GM21390 (cell line): ENCODE measurements around the gene TRIM22.
"Not testable (repeated sequence)": the region's sequence is repeated elsewhere in the genome, so short reads cannot be mapped to it uniquely, and the experiment has no call there.

Experiments used
- ATAC-seq: cut with Tn5 transposase; IDR thresholded peaks from one replicate; pipeline ENCODE4 v1.9.1; 2021; ENCODE audit not compliant: unreplicated experiment

TRIM22 gene

GRCh38 chr11:5690736-5691135, 1.1 kb downstream of the TRIM22 start:
- no peak for ATAC-seq

- ATAC-seq: not testable (repeated sequence)
Measured at GRCh38 chr11:5691238-5691963, 1.8 kb downstream of the TRIM22 start.

GRCh38 chr11:5691964-5692361, 2.4 kb downstream of the TRIM22 start:
- ATAC-seq: no peak

GRCh38 chr11:5694642-5695041, 5.1 kb downstream of the TRIM22 start:
- ATAC-seq: no peak

- no peak for ATAC-seq
Measured at GRCh38 chr11:5695580-5695979, 6.0 kb downstream of the TRIM22 start.

DNA sequence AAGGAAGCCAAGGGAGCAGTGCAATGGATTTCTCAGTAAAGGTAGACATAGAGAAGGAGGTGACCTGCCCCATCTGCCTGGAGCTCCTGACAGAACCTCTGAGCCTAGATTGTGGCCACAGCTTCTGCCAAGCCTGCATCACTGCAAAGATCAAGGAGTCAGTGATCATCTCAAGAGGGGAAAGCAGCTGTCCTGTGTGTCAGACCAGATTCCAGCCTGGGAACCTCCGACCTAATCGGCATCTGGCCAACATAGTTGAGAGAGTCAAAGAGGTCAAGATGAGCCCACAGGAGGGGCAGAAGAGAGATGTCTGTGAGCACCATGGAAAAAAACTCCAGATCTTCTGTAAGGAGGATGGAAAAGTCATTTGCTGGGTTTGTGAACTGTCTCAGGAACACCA, 6.6 kb downstream of the TRIM22 start:
- no peak for ATAC-seq

GRCh38 chr11:5698281-5698680, 8.7 kb downstream of the TRIM22 start:
- no peak for ATAC-seq

- ATAC-seq: no peak
Measured at GRCh38 chr11:5700421-5701054, 10.9 kb downstream of the TRIM22 start.

- no peak for ATAC-seq
Measured at GRCh38 chr11:5701055-5701577, 11.5 kb downstream of the TRIM22 start.

DNA sequence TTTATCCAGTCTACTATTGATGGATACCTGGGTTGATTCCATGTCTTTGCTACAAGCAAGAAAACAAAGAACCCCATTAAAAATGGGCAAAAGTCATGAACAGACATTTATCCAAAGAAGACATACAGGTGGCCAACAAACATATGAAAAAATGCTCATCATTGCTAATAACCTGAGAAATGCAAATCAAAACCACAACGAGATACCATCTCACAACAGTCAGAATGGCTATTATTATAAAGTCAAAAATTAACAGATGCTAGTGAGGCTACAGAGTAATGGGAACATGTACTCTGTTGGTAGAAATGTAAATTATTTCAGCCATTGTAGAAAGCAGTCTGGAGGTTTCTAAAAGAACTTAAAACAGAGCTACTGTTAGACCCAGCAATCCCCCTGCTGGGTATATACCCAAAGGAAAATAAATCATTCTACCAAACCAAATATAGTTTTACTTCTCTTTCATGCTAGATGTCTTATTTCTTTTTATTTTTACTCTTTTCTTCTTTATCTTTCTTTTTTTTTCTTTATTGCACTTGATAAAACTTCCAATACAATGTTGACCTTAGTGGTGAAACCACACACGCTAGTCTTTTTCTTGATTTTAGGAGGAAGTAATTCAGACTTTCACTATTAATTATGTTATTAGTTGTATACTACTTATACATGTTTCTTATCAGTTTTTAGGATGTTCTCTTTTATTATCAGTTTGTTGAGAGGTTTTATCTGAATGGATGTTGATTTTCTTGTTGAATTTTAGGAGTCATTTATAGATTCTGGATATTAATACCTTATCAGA, 14.3 kb downstream of the TRIM22 start:
- peak; percentile 70 for ATAC-seq

DNA sequence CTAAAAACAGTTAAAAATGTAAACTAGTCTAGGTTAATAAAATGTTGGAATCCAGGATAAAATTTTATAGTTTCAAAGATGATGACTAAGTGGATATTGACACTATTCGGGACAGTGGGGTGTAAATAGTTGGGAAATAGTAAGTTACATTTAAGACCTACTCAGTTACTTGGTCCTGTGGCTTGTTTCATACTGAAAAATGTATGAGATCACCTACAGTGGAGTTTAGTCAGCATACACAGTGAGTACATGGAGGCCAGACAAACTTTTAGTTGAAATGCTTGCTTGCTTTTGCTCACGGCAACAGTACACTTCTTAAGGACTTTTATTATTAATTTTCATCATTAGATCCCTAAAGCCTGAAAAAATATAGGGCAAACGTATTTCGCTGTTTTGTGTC, 16.1 kb downstream of the TRIM22 start:
- ATAC-seq: no peak

GRCh38 chr11:5712507-5712906, 22.9 kb downstream of the TRIM22 start:
- peak; percentile 49 for ATAC-seq

DNA sequence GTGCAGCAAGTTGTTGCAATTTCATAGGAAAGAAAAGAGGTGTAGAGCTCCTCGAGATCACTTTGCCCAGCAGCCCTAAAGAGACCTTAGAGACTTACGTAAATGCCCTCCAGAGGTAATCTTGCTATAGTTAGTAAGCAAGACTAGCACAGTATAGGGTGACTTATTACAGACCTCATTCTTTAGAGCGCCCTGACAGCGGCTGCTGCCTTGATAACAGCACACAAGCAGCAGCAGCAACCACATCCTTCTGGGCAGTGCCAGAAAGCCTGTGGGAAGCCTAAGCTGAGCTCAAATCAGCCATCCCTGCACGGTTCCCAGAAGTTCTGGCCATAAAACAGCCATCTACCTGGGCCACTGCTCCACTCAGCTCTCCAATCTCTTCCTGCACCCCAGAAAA, 24.1 kb downstream of the TRIM22 start:
- ATAC-seq: no peak

DNA sequence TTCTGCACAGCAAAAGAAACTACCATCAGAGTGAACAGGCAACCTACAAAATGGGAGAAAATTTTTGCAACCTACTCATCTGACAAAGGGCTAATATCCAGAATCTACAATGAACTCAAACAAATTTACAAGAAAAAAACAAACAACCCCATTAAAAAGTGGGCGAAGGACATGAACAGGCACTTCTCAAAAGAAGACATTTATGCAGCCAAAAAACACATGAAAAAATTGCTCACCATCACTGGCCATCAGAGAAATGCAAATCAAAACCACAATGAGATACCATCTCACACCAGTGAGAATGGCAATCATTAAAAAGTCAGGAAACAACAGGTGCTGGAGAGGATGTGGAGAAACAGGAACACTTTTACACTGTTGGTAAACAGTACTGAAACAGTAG, 26.9 kb downstream of the TRIM22 start:
- ATAC-seq: not testable (repeated sequence)

DNA sequence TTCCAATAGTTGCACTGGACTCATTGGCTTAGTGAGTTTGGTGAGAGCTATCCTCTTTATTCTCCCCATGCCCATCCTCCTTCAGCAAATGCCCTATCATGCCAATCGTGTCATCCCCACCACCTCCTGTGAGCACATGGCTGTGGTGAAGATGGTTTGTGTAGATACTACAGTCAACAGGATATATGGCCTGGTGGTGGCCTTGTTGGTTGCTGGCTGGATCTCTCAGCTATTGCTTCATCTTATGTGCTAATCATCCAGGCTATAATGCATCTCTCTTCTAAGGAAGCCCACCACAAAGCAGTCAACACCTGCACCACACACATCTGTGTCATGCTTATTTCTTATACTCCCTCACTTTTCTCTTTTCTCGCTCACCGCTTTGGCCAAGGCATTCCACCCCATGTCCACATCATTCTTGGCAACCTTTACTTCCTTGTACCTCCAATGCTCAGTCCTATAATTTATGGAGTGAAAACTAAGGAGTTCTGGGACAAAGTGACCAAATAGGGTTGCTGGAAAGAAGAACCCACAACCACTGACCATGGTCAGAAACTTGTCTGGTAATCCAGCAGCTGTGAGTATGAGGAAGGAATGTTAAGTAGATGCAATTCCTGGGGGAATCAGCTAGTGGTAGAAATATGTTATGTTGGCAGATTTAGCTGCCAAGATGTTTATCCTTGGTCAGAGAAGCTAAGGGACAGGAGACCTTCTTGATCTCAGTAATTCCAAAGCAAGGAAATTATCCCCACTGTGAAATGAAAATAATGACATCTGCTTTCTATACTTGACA, 30.3 kb downstream of the TRIM22 start:
- no peak for ATAC-seq

DNA sequence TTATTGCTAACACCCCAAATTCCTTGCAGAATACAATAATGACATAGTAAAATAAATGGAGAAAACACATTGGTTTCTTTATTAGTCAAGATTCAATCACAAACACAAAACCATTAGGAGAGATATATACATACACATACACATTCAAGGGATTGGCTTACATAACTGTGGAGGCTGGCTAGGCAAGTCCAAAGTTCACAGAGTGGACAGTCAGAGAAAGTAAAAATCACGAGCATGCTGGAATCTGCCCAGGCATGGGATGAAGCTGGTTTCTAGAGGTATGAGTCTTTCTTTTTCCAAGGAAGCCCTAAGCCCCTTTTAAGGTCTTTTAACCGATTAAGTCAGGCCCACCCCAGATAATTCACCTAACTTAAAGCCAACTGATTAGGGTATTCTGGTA, 33.0 kb downstream of the TRIM22 start:
- no peak for ATAC-seq

DNA sequence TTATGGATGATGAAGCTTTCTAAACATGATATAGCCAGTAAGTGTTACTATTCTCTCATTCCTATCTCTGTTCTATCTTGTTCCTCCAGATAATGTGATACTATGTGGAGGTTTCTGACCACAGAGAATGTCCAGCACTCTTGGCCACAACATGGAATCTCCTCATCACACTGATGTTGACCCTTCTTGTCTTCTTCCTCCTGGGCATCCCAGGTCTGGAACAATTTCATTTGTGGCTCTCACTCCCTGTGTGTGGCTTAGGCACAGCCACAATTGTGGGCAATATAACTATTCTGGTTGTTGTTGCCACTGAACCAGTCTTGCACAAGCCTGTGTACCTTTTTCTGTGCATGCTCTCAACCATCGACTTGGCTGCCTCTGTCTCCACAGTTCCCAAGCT, 36.8 kb downstream of the TRIM22 start:
- ATAC-seq: no peak

- no peak for ATAC-seq
Measured at GRCh38 chr11:5727691-5728090, 38.1 kb downstream of the TRIM22 start.

- ATAC-seq: no peak
Measured at GRCh38 chr11:5736396-5736795, 46.8 kb downstream of the TRIM22 start, which contains the start of gene OR56B1. OR56B1 (plus strand) TSS chr11:5736448; CDS start chr11:5736517, 69 bp downstream.

DNA sequence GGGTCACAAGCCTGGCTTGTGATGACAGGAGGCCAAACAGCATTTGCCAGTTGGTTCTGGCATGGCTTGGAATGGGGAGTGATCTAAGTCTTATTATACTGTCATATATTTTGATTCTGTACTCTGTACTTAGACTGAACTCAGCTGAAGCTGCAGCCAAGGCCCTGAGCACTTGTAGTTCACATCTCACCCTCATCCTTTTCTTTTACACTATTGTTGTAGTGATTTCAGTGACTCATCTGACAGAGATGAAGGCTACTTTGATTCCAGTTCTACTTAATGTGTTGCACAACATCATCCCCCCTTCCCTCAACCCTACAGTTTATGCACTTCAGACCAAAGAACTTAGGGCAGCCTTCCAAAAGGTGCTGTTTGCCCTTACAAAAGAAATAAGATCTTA, 47.5 kb downstream of the TRIM22 start:
- no peak for ATAC-seq
